ENCODE results near the gene SBK2.
"Not testable (repeated sequence)": the region's sequence is repeated elsewhere in the genome, so short reads cannot be mapped to it uniquely, and the experiment has no call there.

Gene SBK2

GRCh38 chr19:55576746-55577145 is 39.8 kb upstream of the SBK2 start:
- Histone ChIP-seq H2BK12ac (ENCODE audit: low read length in 2 of 2) (no peak overlapping the region), H2AFZ (ENCODE audit: low read depth, low read length) (no peak overlapping the region), H3K27me3 (ENCODE audit: control insufficient read depth in 1 of 2, insufficient read depth in 1 of 2, low read length in 2 of 2) (no peaks in the 10 kb centered on the region), H3K9ac (ENCODE audit: low read length) (no peak overlapping the region), H4K8ac (ENCODE audit: low read length) (no peak overlapping the region), H2BK5ac (ENCODE audit: low read depth, low read length, poor library complexity, severe bottlenecking) (no peak overlapping the region), H3K14ac (ENCODE audit: low read length in 2 of 2) (no peak overlapping the region), H4K91ac (ENCODE audit: low read length) (no peak overlapping the region), H3K18ac (ENCODE audit: low read depth in 1 of 2, low read length in 2 of 2) (no peak overlapping the region), H3K23ac (ENCODE audit: low read length in 2 of 2) (no peak overlapping the region), H3K36me3 (ENCODE audit: control insufficient read depth in 1 of 2, insufficient read depth in 2 of 2, low read depth in 1 of 2, low read length in 2 of 2) (peaks cover 13 to 29% of the 10 kb centered on the region in 2 experiments), H3K4me2 (ENCODE audit: low read length, poor library complexity, severe bottlenecking) (no peak overlapping the region), H2BK15ac (ENCODE audit: low read depth, poor library complexity, severe bottlenecking) (no peak overlapping the region), H3K4me3 (ENCODE audit: insufficient read depth in 1 of 2, low read depth in 1 of 2, low read length in 2 of 2) (no peak overlapping the region), H3K4ac (ENCODE audit: low read depth in 1 of 2, low read length in 2 of 2) (no peak overlapping the region), H3K4me1 (ENCODE audit: control insufficient read depth, insufficient read depth, low read depth, low read length) (peaks cover 28% of the 10 kb centered on the region), H3K27ac (ENCODE audit: low read length, poor library complexity, severe bottlenecking) (no peak overlapping the region), H3K9me3 (ENCODE audit: control insufficient read depth, low read length) (no peaks in the 10 kb centered on the region), H3K79me1 (replicated peaks; ENCODE audit: low read length, poor library complexity, severe bottlenecking) (peaks cover 2% of the 10 kb centered on the region), H2AK5ac (ENCODE audit: low read length, severe bottlenecking) (no peak overlapping the region), H2BK120ac (ENCODE audit: low read depth, low read length) (no peak overlapping the region)
- 98% methylated on average over 4 of the region's 5 CpGs for WGBS
- no peak for DNase-seq

GRCh38 chr19:55573929-55574328 is 37.0 kb upstream of the SBK2 start:
- not testable (repeated sequence) for H2BK12ac ChIP-seq (ENCODE audit: low read length in 2 of 2); H2AK5ac ChIP-seq (ENCODE audit: low read length, severe bottlenecking); H3K4me2 ChIP-seq (ENCODE audit: low read length, poor library complexity, severe bottlenecking); H3K18ac ChIP-seq (ENCODE audit: low read depth in 1 of 2, low read length in 2 of 2); H4K8ac ChIP-seq (ENCODE audit: low read length); H3K4ac ChIP-seq (ENCODE audit: low read depth in 1 of 2, low read length in 2 of 2); H3K9ac ChIP-seq (ENCODE audit: low read length); H2BK15ac ChIP-seq (ENCODE audit: low read depth, poor library complexity, severe bottlenecking); H3K79me1 ChIP-seq (replicated peaks; ENCODE audit: low read length, poor library complexity, severe bottlenecking); H3K4me3 ChIP-seq (ENCODE audit: insufficient read depth in 1 of 2, low read depth in 1 of 2, low read length in 2 of 2); H3K9me3 ChIP-seq (ENCODE audit: control insufficient read depth, low read length); H2BK120ac ChIP-seq (ENCODE audit: low read depth, low read length); H3K23ac ChIP-seq (ENCODE audit: low read length in 2 of 2); H3K27ac ChIP-seq (ENCODE audit: low read length, poor library complexity, severe bottlenecking); H3K27me3 ChIP-seq (ENCODE audit: control insufficient read depth in 1 of 2, insufficient read depth in 1 of 2, low read length in 2 of 2); H3K14ac ChIP-seq (ENCODE audit: low read length in 2 of 2); H4K91ac ChIP-seq (ENCODE audit: low read length); DNase-seq; H2BK5ac ChIP-seq (ENCODE audit: low read depth, low read length, poor library complexity, severe bottlenecking); H2AFZ ChIP-seq (ENCODE audit: low read depth, low read length)
- H3K4me1 ChIP-seq (ENCODE audit: control insufficient read depth, insufficient read depth, low read depth, low read length): peaks cover 15% of the 10 kb centered on the region
- peaks cover 13 to 23% of the 10 kb centered on the region in 2 experiments for H3K36me3 ChIP-seq (ENCODE audit: control insufficient read depth in 1 of 2, insufficient read depth in 2 of 2, low read depth in 1 of 2, low read length in 2 of 2)
- WGBS: 100% methylated on average over 1 of the region's 6 CpGs

- 88% methylated on average over 5 of the region's 5 CpGs for WGBS
- H2BK5ac ChIP-seq (ENCODE audit: low read depth, low read length, poor library complexity, severe bottlenecking); H2BK12ac ChIP-seq (ENCODE audit: low read length in 2 of 2); H3K9me3 ChIP-seq (ENCODE audit: control insufficient read depth, low read length); H3K23ac ChIP-seq (ENCODE audit: low read length in 2 of 2); H3K18ac ChIP-seq (ENCODE audit: low read depth in 1 of 2, low read length in 2 of 2); H3K9ac ChIP-seq (ENCODE audit: low read length); H3K27ac ChIP-seq (ENCODE audit: low read length, poor library complexity, severe bottlenecking); DNase-seq; H3K4me1 ChIP-seq (ENCODE audit: control insufficient read depth, insufficient read depth, low read depth, low read length); H2BK120ac ChIP-seq (ENCODE audit: low read depth, low read length); H4K91ac ChIP-seq (ENCODE audit: low read length); H2AK5ac ChIP-seq (ENCODE audit: low read length, severe bottlenecking); H3K4ac ChIP-seq (ENCODE audit: low read depth in 1 of 2, low read length in 2 of 2); H3K14ac ChIP-seq (ENCODE audit: low read length in 2 of 2); H3K36me3 ChIP-seq (ENCODE audit: control insufficient read depth in 1 of 2, insufficient read depth in 2 of 2, low read depth in 1 of 2, low read length in 2 of 2); H2BK15ac ChIP-seq (ENCODE audit: low read depth, poor library complexity, severe bottlenecking); H4K8ac ChIP-seq (ENCODE audit: low read length); H2AFZ ChIP-seq (ENCODE audit: low read depth, low read length); H3K4me3 ChIP-seq (ENCODE audit: insufficient read depth in 1 of 2, low read depth in 1 of 2, low read length in 2 of 2); H3K4me2 ChIP-seq (ENCODE audit: low read length, poor library complexity, severe bottlenecking); H3K79me1 ChIP-seq (replicated peaks; ENCODE audit: low read length, poor library complexity, severe bottlenecking): not testable (repeated sequence)
- H3K27me3 ChIP-seq (ENCODE audit: control insufficient read depth in 1 of 2, insufficient read depth in 1 of 2, low read length in 2 of 2): peaks cover 0 to 16% of the 10 kb centered on the region in 2 experiments
Measured at GRCh38 chr19:55569477-55569876, 32.5 kb upstream of the SBK2 start.

GRCh38 chr19:55567708-55568328 is 30.9 kb upstream of the SBK2 start:
- Histone ChIP-seq H3K4me2 (ENCODE audit: low read length, poor library complexity, severe bottlenecking) (no peak overlapping the region), H3K14ac (ENCODE audit: low read length in 2 of 2) (no peak overlapping the region), H2BK15ac (ENCODE audit: low read depth, poor library complexity, severe bottlenecking) (no peak overlapping the region), H4K91ac (ENCODE audit: low read length) (no peak overlapping the region), H3K18ac (ENCODE audit: low read depth in 1 of 2, low read length in 2 of 2) (no peak overlapping the region), H2BK12ac (ENCODE audit: low read length in 2 of 2) (no peak overlapping the region), H2BK120ac (ENCODE audit: low read depth, low read length) (no peak overlapping the region), H3K4me3 (ENCODE audit: insufficient read depth in 1 of 2, low read depth in 1 of 2, low read length in 2 of 2) (no peak overlapping the region), H3K9ac (ENCODE audit: low read length) (no peak overlapping the region), H3K4ac (ENCODE audit: low read depth in 1 of 2, low read length in 2 of 2) (no peak overlapping the region), H3K36me3 (ENCODE audit: control insufficient read depth in 1 of 2, insufficient read depth in 2 of 2, low read depth in 1 of 2, low read length in 2 of 2) (no peaks in the 10 kb centered on the region), H2BK5ac (ENCODE audit: low read depth, low read length, poor library complexity, severe bottlenecking) (no peak overlapping the region), H3K79me1 (replicated peaks; ENCODE audit: low read length, poor library complexity, severe bottlenecking) (no peaks in the 10 kb centered on the region), H3K23ac (ENCODE audit: low read length in 2 of 2) (no peak overlapping the region), H3K4me1 (ENCODE audit: control insufficient read depth, insufficient read depth, low read depth, low read length) (peaks cover 3% of the 10 kb centered on the region), H3K27me3 (ENCODE audit: control insufficient read depth in 1 of 2, insufficient read depth in 1 of 2, low read length in 2 of 2) (peaks cover 0 to 23% of the 10 kb centered on the region in 2 experiments), H3K27ac (ENCODE audit: low read length, poor library complexity, severe bottlenecking) (no peak overlapping the region), H3K9me3 (ENCODE audit: control insufficient read depth, low read length) (peaks cover 8% of the 10 kb centered on the region), H2AK5ac (ENCODE audit: low read length, severe bottlenecking) (no peak overlapping the region), H4K8ac (ENCODE audit: low read length) (no peak overlapping the region), H2AFZ (ENCODE audit: low read depth, low read length) (no peak overlapping the region)
- no peak for DNase-seq
